A549 (cell line): Measurements from ENCODE around the gene MPHOSPH6. TPM values are rescaled to one million over a fixed set of nuclear protein-coding genes. Genes with fewer than 3 reads are reported as not detected.
"Not testable (repeated sequence)": the region's sequence is repeated elsewhere in the genome, so short reads cannot be mapped to it uniquely, and the experiment has no call there.

ENCODE experiments used
- ATAC-seq, 2 experiments: fragments of 200-7000 bp in 1 of 2; fragments of >200 bp in 1 of 2; cut with Nextera tagmentation in 1 of 2; cut with Tn5 transposase in 1 of 2; 3 replicates each; pipeline versions ENCODE4 v1.8.0 to v1.9.1; 2018 to 2020; ENCODE audit warnings: mild to moderate bottlenecking in 1 of 2, moderate library complexity in 1 of 2
- CTCF ChIA-PET: fragments of 300-600 bp; sonication (Branson Sonifier 250); formaldehyde crosslinking; extraction: SDS; loops from one replicate; lab custom pipeline; 2021; ENCODE audit warnings: antibody characterized with exemption, inconsistent platforms; lab: Yijun Ruan, JAX
- POLR2A ChIA-PET: fragments of 350-600 bp; formaldehyde crosslinking; extraction: SDS; loops from one replicate; lab custom pipeline; 2021; ENCODE audit warnings: antibody characterized with exemption, inconsistent platforms; lab: Yijun Ruan, JAX
- DNase-seq, 2 experiments: peaks; one replicate each; pipeline versions ENCODE4 v3.0.0 to v3.0.0-alpha.2; 2011 to 2016; ENCODE audit warnings: low read depth in 1 of 2, low spot score in 1 of 2
- FAIRE-seq: peaks from 2 replicates; lab custom pipeline; 2011; peaks lifted over from hg19 to GRCh38; lab: Jason Lieb, UNC
- H3K27ac ChIP-seq, 2 experiments: fragments of >200 bp; sonication (Bioruptor Twin); formaldehyde crosslinking; 3 replicates each; pipeline ENCODE4 v1.5.1; 2016 to 2017
- H3K4me1 ChIP-seq: fragments of >200 bp; sonication (Bioruptor Twin); formaldehyde crosslinking; 3 replicates; pipeline ENCODE4 v1.6.1; 2016
- H3K4me2 ChIP-seq: fragments of >200 bp; sonication (Bioruptor Twin); formaldehyde crosslinking; 3 replicates; pipeline ENCODE4 v1.6.1; 2016
- H3K4me3 ChIP-seq: fragments of >200 bp; sonication (Bioruptor Twin); formaldehyde crosslinking; 3 replicates; pipeline ENCODE4 v1.5.1; 2016
- H3K9me3 ChIP-seq: fragments of >200 bp; sonication (Bioruptor Twin); formaldehyde crosslinking; 3 replicates; pipeline ENCODE4 v1.6.1; 2016
- BHLHE40 ChIP-seq: IDR thresholded peaks from 2 replicates; pipeline ENCODE4 v1.6.1; 2012; ENCODE audit warnings: low read depth, low read length, inconsistent platforms
- CBX2 ChIP-seq: fragments of 200-600 bp; sonication (generic); IDR thresholded peaks from 2 replicates; pipeline ENCODE4 v1.6.1; 2016; ENCODE audit warnings: low read depth, mild to moderate bottlenecking, borderline replicate concordance
- EHMT2 ChIP-seq: fragments of 200-600 bp; sonication (generic); IDR thresholded peaks from 2 replicates; pipeline ENCODE4 v1.6.1; 2016; ENCODE audit warnings: antibody characterized with exemption, low read depth, mild to moderate bottlenecking, moderate library complexity
- FOSB ChIP-seq: fragments of 250-450 bp; sonication (Bioruptor Pico); IDR thresholded peaks from 2 replicates; pipeline ENCODE4 v1.5.0; 2020; ENCODE audit warnings: mild to moderate bottlenecking, moderate library complexity
- KDM1A ChIP-seq: fragments of 200-600 bp; sonication (generic); IDR thresholded peaks from 2 replicates; pipeline ENCODE4 v1.6.1; 2016; ENCODE audit warnings: low read depth, mild to moderate bottlenecking
- MAFK ChIP-seq: fragments of 450-650 bp; IDR thresholded peaks from 2 replicates; pipeline ENCODE4 v1.6.1; 2014; ENCODE audit not compliant: partially characterized antibody
- MYC ChIP-seq: IDR thresholded peaks from 2 replicates; pipeline ENCODE4 v1.6.1; 2012; ENCODE audit warnings: mild to moderate bottlenecking, inconsistent platforms, low read length, improper control_type of control experiment, borderline replicate concordance
- PHF8 ChIP-seq: fragments of 200-600 bp; sonication (generic); IDR thresholded peaks from 2 replicates; pipeline ENCODE4 v1.6.1; 2016; ENCODE audit warnings: low read depth, mild to moderate bottlenecking, antibody characterized with exemption, moderate library complexity, borderline replicate concordance
- POLR2A ChIP-seq: IDR thresholded peaks from 2 replicates; pipeline ENCODE4 v1.6.1; 2012; ENCODE audit warnings: mild to moderate bottlenecking, low read length
- RNF2 ChIP-seq: fragments of 200-600 bp; sonication (generic); IDR thresholded peaks from 2 replicates; pipeline ENCODE4 v1.6.1; 2016; ENCODE audit warnings: low read depth, mild to moderate bottlenecking, antibody characterized with exemption, moderate library complexity, borderline replicate concordance
- SREBF2 ChIP-seq: fragments of 450-650 bp; IDR thresholded peaks from 2 replicates; pipeline ENCODE4 v1.6.1; 2014; ENCODE audit warnings: mild to moderate bottlenecking, moderate library complexity
- TFCP2L1 ChIP-seq: fragments of 250-450 bp; sonication (Bioruptor Pico); IDR thresholded peaks from 2 replicates; pipeline ENCODE4 v1.5.0; 2021; ENCODE audit warnings: mild to moderate bottlenecking
- ZNF302 ChIP-seq: fragments of 250-450 bp; sonication (Bioruptor Pico); IDR thresholded peaks from 2 replicates; pipeline ENCODE4 v1.9.0; 2021; ENCODE audit warnings: inconsistent platforms, mild to moderate bottlenecking, moderate library complexity
- ZSCAN20 ChIP-seq: fragments of 250-450 bp; sonication (Bioruptor Pico); IDR thresholded peaks from 2 replicates; pipeline ENCODE4 v1.8.0; 2022; ENCODE audit warnings: mild to moderate bottlenecking, moderate library complexity
- WGBS: methylation state at CpG from one replicate; pipeline ENCODE4 v1.1.6; 2017; ENCODE audit errors: missing lambda C conversion rate; 5-methylcytosine and 5-hydroxymethylcytosine counted together
- polyA plus RNA-seq, 4 experiments: library from polyadenylated mRNA; depleted of rRNA in 3 of 4; stranded (reverse); fragments of >200 nt; fragmentation: RNase III in 1 of 4; extraction: RNeasy Plus Mini Kit Qiagen cat#74134 plus additional on column Dnase treatment in 1 of 4; gene quantifications; 2 replicates in 3 of 4; 3 replicates in 1 of 4; pipeline ENCODE4 v1.2.3, GENCODE V29; 2011 to 2017
- TF ChIP-seq, protein P1 (sequence below): fragments of 200-600 bp; sonication (generic); IDR thresholded peaks from 2 replicates; pipeline ENCODE4 v1.6.1; 2016; ENCODE audit warnings: antibody characterized with exemption, mild to moderate bottlenecking, moderate library complexity
- TF ChIP-seq, protein P2 (sequence below): fragments of 250-450 bp; sonication (Bioruptor Pico); IDR thresholded peaks from 2 replicates; pipeline ENCODE4 v1.5.0; 2020; ENCODE audit warnings: low read depth, mild to moderate bottlenecking, moderate library complexity
- TF ChIP-seq, protein P3 (sequence below): IDR thresholded peaks from 2 replicates; pipeline ENCODE4 v1.6.1; 2012; ENCODE audit warnings: low read depth, borderline replicate concordance
- TF ChIP-seq, protein P4 (sequence below): fragments of >200 bp; sonication (Bioruptor Twin); formaldehyde crosslinking; IDR thresholded peaks from 2 replicates; pipeline ENCODE4 v1.6.1; 2016

The MPHOSPH6 gene
- polyA plus RNA-seq, 2 of the 4 experiments (the other 2 are of a cell fraction) = 43.7 to 49.4 TPM

DNA sequence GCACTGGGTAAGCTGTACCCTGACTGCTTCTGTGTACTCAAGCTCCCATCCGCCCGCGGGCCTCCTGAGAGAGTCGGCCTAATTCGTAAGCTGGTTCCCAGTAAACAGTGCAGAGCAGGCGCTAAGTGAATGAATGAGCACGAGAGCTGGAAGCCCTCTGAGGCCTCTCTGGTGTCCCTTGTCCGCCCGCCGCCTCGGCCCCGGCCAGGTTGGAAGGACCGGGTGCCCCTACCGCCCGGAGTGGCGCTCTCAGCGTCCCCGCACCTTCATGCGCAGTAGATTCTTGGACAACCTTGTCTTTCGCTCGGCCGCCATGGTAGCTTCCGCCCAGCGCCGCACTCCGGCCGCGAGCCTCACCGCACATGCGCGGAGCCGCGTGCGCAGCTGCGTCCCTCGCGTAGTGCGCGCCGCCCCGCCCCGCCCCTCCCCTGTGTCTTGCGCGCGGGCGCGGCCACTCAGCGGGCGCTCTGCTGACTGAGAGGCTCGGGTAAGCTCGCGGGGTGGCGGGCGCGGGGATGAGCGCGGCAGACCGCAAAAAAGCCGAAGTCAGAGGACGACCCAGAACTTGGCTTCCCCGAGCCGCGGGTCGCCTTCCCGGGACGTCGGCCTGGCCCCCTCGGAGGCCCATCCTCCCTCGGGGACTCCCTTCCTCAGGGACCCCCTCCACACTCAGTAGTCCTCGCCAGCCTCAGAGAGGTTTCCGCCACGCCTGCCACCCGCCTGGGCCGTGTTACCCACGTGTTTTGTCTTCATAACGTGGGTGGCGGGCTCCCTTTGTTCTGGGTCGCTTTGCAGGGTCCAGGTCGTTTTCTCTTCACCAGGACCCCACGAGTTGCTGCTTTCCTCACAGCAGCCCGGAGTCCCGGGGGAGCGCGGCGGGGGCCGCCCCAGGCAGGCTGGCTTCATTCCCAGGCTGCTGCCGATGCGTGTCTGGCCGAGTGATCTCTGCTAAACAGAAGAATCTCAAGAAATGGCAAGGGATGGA is at the start of gene MPHOSPH6 (continued):
- TF ChIP-seq, protein P1, sequence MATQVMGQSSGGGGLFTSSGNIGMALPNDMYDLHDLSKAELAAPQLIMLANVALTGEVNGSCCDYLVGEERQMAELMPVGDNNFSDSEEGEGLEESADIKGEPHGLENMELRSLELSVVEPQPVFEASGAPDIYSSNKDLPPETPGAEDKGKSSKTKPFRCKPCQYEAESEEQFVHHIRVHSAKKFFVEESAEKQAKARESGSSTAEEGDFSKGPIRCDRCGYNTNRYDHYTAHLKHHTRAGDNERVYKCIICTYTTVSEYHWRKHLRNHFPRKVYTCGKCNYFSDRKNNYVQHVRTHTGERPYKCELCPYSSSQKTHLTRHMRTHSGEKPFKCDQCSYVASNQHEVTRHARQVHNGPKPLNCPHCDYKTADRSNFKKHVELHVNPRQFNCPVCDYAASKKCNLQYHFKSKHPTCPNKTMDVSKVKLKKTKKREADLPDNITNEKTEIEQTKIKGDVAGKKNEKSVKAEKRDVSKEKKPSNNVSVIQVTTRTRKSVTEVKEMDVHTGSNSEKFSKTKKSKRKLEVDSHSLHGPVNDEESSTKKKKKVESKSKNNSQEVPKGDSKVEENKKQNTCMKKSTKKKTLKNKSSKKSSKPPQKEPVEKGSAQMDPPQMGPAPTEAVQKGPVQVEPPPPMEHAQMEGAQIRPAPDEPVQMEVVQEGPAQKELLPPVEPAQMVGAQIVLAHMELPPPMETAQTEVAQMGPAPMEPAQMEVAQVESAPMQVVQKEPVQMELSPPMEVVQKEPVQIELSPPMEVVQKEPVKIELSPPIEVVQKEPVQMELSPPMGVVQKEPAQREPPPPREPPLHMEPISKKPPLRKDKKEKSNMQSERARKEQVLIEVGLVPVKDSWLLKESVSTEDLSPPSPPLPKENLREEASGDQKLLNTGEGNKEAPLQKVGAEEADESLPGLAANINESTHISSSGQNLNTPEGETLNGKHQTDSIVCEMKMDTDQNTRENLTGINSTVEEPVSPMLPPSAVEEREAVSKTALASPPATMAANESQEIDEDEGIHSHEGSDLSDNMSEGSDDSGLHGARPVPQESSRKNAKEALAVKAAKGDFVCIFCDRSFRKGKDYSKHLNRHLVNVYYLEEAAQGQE = no peak
- no peak for TF ChIP-seq ZNF302 (CRISPR knock-in tag)
- TF ChIP-seq CBX2 = no peak
- TF ChIP-seq MAFK = no peak
- no peak for TF ChIP-seq TFCP2L1
- TF ChIP-seq, protein P2, sequence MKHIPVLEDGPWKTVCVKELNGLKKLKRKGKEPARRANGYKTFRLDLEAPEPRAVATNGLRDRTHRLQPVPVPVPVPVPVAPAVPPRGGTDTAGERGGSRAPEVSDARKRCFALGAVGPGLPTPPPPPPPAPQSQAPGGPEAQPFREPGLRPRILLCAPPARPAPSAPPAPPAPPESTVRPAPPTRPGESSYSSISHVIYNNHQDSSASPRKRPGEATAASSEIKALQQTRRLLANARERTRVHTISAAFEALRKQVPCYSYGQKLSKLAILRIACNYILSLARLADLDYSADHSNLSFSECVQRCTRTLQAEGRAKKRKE (CRISPR knock-in tag) = 0 out of 2 replicates have a peak, but pooled peaks have one; percentile 64
- no peak for TF ChIP-seq SREBF2
- TF ChIP-seq, protein P3, sequence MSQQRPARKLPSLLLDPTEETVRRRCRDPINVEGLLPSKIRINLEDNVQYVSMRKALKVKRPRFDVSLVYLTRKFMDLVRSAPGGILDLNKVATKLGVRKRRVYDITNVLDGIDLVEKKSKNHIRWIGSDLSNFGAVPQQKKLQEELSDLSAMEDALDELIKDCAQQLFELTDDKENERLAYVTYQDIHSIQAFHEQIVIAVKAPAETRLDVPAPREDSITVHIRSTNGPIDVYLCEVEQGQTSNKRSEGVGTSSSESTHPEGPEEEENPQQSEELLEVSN = peak; percentile 98
- no peak for TF ChIP-seq ZSCAN20 (CRISPR knock-in tag)
- no peak for TF ChIP-seq KDM1A
- TF ChIP-seq RNF2 = peak; percentile 99
- no peak for TF ChIP-seq MYC
- TF ChIP-seq EHMT2 = no peak

DNA sequence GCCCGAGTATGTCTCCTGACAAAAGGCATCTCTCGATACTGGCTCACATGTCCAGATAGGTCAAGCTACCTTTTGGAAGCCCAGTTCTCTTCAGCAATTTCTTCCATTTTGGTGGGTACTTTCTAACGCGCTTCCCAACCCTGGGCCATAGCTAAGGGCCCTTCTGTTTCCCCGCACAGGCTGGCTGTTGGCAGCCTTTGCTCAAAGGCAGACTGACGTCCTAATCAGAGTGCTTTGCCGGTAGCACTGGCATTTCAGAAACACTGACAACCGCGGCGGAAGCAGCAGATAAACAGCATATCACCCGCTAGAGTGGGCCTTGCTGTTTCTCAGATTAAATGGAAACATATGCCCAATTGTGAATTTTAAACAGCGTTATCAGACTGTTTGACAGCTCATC is 49.3 kb upstream of the MPHOSPH6 start:
- Histone ChIP-seq H3K27ac (no peak overlapping the region), H3K4me1 (no peaks in the 10 kb centered on the region), H3K4me3 (no peak overlapping the region), H3K4me2 (no peak overlapping the region), H3K9me3 (no peaks in the 10 kb centered on the region)
- CTCF ChIA-PET = interaction anchor here (0.7 kb wide), 1 partner anchor 11 kb away, joined by 3 read pairs; no protein-coding TSS in a partner anchor
- FAIRE-seq (no peak), ATAC-seq (no peak), DNase-seq (no peak)
- POLR2A ChIA-PET = no interaction called here
- WGBS = 70% methylated on average over 12 of the region's 12 CpGs
- TF ChIP-seq BHLHE40 = no peak
- TF ChIP-seq, all 56 proteins: peak for 0

DNA sequence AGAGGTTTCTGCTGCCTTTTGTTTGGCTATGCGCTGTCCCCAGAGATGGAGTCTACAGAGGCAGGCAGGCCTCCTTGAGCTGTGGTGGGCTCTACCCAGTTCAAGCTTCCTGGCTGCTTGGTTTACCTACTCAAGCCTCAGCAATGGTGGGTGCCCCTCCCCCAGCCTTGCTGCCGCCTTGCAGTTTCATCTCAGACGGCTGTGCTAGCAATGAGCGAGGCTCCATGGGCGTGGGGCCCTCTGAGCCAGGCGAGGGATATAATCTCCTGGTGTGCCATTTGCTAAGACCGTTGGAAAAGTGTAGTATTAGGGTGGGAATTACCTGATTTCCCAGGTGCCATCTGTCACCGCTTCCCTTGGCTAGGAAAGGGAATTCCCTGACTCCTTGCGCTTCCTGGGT is 39.3 kb upstream of the MPHOSPH6 start:
- H3K27ac ChIP-seq, POLR2A ChIA-PET, ATAC-seq, H3K9me3 ChIP-seq, FAIRE-seq, CTCF ChIA-PET, DNase-seq, H3K4me2 ChIP-seq, H3K4me1 ChIP-seq, H3K4me3 ChIP-seq: not testable (repeated sequence)
- WGBS = 29% methylated on average over 6 of the region's 9 CpGs

DNA sequence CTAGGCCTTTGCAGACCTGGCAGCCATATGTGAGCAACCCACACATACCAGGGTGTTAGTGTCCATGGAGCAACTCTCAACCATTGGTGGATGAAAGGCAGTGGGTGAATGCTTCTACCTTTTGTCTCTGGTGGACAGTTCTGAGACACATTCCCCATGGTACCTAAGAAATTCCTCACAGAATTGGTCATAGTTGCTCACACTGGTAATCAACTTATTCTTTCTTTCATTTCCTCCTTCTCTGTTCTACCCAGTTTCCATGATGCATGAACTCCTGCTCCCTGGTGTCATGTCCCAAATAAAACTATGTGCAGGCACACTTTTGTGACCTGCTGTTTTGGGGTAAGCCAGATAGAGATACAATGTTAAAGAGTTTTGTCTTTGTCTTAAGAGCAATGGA is 33.2 kb upstream of the MPHOSPH6 start:
- no peak for ATAC-seq
- H3K9me3 ChIP-seq = no peaks in the 10 kb centered on the region
- TF ChIP-seq PHF8 (no peak), FOSB (CRISPR knock-in tag) (no peak), POLR2A (no peak), MAFK (no peak), EHMT2 (no peak)
- TF ChIP-seq, protein P4, sequence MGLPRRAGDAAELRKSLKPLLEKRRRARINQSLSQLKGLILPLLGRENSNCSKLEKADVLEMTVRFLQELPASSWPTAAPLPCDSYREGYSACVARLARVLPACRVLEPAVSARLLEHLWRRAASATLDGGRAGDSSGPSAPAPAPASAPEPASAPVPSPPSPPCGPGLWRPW = no peak
- TF ChIP-seq, all 56 proteins: peak for 0
- no peak for DNase-seq
- ChIA-PET POLR2A (no interaction called here), CTCF (no interaction called here)
- H3K27ac ChIP-seq = no peak overlapping the region
- H3K4me3 ChIP-seq = no peak overlapping the region
- H3K4me1 ChIP-seq = no peaks in the 10 kb centered on the region
- FAIRE-seq = no peak
- no peak overlapping the region for H3K4me2 ChIP-seq
